PC-3 (cell line): ENCODE measurements around the gene UCKL1.

Experiments
- CTCF ChIP-seq: fragments of 300-600 bp; sonication (generic); conservative IDR thresholded peaks from 2 replicates; pipeline ENCODE4 v1.5.1; 2017; ENCODE audit warnings: antibody characterized with exemption, low read depth, mild to moderate bottlenecking, low read length
- EZH2 ChIP-seq: fragments of 300-600 bp; sonication (generic); IDR thresholded peaks from one replicate; pipeline ENCODE4 v1.6.1; 2017; ENCODE audit warnings: antibody characterized with exemption, mild to moderate bottlenecking, low read length; ENCODE audit not compliant: unreplicated experiment
- EZH2phosphoT487 ChIP-seq: fragments of 300-600 bp; sonication (generic); IDR thresholded peaks from 2 replicates; pipeline ENCODE4 v1.6.1; 2018; ENCODE audit warnings: mild to moderate bottlenecking, antibody characterized with exemption, low read length, borderline replicate concordance

GRCh38 chr20:63929071-63929470, 27.1 kb downstream of the UCKL1 start:
- TF ChIP-seq EZH2 (no peak), CTCF (no peak), EZH2phosphoT487 (no peak)
